Testis (tissue), 2 donors: ENCODE measurements around the gene DCLRE1A.

Experiments used
- POLR2A ChIP-seq: fragments of 450-650 bp; IDR thresholded peaks from one replicate; pipeline ENCODE4 v1.6.1; 2017; ENCODE audit warnings: antibody characterized with exemption, mild to moderate bottlenecking, moderate library complexity
- TF ChIP-seq, protein P1 (sequence below), 3 experiments: fragments of 450-650 bp in 2 of 3; fragments of 200-600 bp in 1 of 3; sonication (generic) in 1 of 3; IDR thresholded peaks; one replicate each; pipeline ENCODE4 v1.5.1; 2016 to 2019; ENCODE audit warnings: antibody characterized with exemption in 3 of 3, mild to moderate bottlenecking in 2 of 3, moderate library complexity in 1 of 3

DNA sequence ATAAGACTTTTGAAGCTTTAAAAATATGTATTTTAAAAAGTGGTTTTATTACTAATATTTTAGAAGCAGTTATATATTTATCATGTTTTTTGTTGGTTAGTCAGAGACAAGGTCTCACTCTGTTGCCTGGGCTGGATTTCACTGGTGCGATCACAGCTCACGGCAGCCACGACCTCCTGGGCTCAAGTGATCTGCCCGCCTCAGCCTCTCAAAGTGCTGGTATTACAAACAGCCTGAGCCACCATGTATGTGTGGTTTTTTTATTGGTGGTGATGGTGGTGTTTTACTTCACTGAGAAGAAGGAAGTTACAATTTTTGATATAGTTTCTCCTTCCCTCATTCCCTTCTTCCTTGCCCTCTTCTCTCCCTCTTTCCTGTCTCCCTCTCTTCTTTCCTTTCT lies 14.0 kb upstream of the DCLRE1A start:
- TF ChIP-seq, protein P1, sequence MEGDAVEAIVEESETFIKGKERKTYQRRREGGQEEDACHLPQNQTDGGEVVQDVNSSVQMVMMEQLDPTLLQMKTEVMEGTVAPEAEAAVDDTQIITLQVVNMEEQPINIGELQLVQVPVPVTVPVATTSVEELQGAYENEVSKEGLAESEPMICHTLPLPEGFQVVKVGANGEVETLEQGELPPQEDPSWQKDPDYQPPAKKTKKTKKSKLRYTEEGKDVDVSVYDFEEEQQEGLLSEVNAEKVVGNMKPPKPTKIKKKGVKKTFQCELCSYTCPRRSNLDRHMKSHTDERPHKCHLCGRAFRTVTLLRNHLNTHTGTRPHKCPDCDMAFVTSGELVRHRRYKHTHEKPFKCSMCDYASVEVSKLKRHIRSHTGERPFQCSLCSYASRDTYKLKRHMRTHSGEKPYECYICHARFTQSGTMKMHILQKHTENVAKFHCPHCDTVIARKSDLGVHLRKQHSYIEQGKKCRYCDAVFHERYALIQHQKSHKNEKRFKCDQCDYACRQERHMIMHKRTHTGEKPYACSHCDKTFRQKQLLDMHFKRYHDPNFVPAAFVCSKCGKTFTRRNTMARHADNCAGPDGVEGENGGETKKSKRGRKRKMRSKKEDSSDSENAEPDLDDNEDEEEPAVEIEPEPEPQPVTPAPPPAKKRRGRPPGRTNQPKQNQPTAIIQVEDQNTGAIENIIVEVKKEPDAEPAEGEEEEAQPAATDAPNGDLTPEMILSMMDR (IDR thresholded peaks at IDR 0.05): no peak
- TF ChIP-seq POLR2A: no peak
